ENCODE results near the gene CEP131. TPM values are rescaled to one million over a fixed set of nuclear protein-coding genes. Genes with fewer than 3 reads are reported as not detected.

CEP131 gene
- total and polyA plus RNA-seq, 2 of the 4 experiments (the other 2 are of a cell fraction): 4.8 to 9.6 TPM

DNA sequence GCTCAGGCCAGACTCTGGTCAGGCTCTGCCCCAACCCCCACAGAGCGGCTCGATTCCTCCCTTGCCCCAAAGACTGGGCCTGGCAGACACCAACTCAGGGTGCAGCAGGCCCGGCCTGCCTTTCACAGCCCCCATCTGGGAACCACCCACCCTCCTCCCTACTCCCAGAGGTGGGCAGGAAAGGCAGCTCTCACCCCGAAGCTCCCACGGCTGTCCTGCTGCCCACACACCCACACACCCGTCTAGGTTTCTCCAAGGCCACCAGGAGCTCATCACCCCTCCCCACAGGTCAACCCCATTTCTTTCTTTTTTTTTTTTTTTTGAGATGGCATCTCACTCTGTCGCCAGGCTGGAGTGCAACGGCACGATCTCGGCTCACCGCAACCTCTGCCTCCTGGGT, 3.8 kb downstream of the CEP131 start:
- H3K79me1 ChIP-seq (ENCODE audit: low read depth in 1 of 2, low read length in 2 of 2): peaks cover 11 to 23% of the 10 kb centered on the region in 2 experiments; a peak in 3 of 4 replicates
- H3K9me1 ChIP-seq (ENCODE audit: insufficient read depth, low read length): no peaks in the 10 kb centered on the region; the same call in none of the 2 replicates
- no peak overlapping the region for H3K27ac ChIP-seq (ENCODE audit: insufficient read depth, low read length)
- H2BK15ac ChIP-seq (ENCODE audit: low read depth, low read length): no peak overlapping the region
- no peak for DNase-seq
- intact Hi-C loops (cut with micrococcal nuclease) (no loop called here), dilution Hi-C loops (cut with HindIII; ENCODE audit: low sequenced_read_pairs, unreplicated experiment) (no loop called here), in situ Hi-C loops (cut with MboI; ENCODE audit: low sequenced_read_pairs) (no loop called here)
- TF ChIP-seq POLR2A (IDR thresholded peaks at IDR 0.05; ENCODE audit: low read depth, low read length) (no peak), BHLHE40 (IDR thresholded peaks at IDR 0.05; ENCODE audit: low read depth, low read length) (no peak), NFE2L2 (IDR thresholded peaks at IDR 0.05; ENCODE audit: low read depth, low read length) (no peak), MXI1 (IDR thresholded peaks at IDR 0.05; ENCODE audit: borderline replicate concordance, low read depth, low read length) (no peak), FOS (IDR thresholded peaks at IDR 0.05; ENCODE audit: low read depth, low read length) (no peak)
- TF ChIP-seq, protein P1, sequence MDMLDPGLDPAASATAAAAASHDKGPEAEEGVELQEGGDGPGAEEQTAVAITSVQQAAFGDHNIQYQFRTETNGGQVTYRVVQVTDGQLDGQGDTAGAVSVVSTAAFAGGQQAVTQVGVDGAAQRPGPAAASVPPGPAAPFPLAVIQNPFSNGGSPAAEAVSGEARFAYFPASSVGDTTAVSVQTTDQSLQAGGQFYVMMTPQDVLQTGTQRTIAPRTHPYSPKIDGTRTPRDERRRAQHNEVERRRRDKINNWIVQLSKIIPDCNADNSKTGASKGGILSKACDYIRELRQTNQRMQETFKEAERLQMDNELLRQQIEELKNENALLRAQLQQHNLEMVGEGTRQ (IDR thresholded peaks at IDR 0.05; ENCODE audit: low read depth, low read length): no peak
- TF ChIP-seq, protein P2, sequence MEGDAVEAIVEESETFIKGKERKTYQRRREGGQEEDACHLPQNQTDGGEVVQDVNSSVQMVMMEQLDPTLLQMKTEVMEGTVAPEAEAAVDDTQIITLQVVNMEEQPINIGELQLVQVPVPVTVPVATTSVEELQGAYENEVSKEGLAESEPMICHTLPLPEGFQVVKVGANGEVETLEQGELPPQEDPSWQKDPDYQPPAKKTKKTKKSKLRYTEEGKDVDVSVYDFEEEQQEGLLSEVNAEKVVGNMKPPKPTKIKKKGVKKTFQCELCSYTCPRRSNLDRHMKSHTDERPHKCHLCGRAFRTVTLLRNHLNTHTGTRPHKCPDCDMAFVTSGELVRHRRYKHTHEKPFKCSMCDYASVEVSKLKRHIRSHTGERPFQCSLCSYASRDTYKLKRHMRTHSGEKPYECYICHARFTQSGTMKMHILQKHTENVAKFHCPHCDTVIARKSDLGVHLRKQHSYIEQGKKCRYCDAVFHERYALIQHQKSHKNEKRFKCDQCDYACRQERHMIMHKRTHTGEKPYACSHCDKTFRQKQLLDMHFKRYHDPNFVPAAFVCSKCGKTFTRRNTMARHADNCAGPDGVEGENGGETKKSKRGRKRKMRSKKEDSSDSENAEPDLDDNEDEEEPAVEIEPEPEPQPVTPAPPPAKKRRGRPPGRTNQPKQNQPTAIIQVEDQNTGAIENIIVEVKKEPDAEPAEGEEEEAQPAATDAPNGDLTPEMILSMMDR (conservative IDR thresholded peaks at IDR 0.05; ENCODE audit: low read depth, low read length): no peak
- TF ChIP-seq, protein P3, sequence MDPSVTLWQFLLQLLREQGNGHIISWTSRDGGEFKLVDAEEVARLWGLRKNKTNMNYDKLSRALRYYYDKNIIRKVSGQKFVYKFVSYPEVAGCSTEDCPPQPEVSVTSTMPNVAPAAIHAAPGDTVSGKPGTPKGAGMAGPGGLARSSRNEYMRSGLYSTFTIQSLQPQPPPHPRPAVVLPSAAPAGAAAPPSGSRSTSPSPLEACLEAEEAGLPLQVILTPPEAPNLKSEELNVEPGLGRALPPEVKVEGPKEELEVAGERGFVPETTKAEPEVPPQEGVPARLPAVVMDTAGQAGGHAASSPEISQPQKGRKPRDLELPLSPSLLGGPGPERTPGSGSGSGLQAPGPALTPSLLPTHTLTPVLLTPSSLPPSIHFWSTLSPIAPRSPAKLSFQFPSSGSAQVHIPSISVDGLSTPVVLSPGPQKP (IDR thresholded peaks at IDR 0.05; ENCODE audit: borderline replicate concordance, low read depth, low read length): no peak
- POLR2A ChIA-PET (ENCODE audit: unreplicated experiment): no interaction called here
- H2AK5ac ChIP-seq (ENCODE audit: low read depth, low read length): no peak overlapping the region
- peaks cover 5% of the 10 kb centered on the region; the same call in 1 of the 2 replicates for H3K36me3 ChIP-seq (ENCODE audit: control insufficient read depth, insufficient read depth, low read length)
- no peak for ATAC-seq (ENCODE audit: low read depth)
- no peaks in the 10 kb centered on the region for H4K20me1 ChIP-seq (ENCODE audit: insufficient read depth, low read length)
- no peak overlapping the region for H4K8ac ChIP-seq (ENCODE audit: low read depth in 2 of 2, low read length in 2 of 2)
- H3K18ac ChIP-seq (ENCODE audit: low read depth, low read length): no peak overlapping the region
- H3K23ac ChIP-seq (ENCODE audit: low read depth, low read length): no peak overlapping the region
- no peak overlapping the region for H2BK5ac ChIP-seq (ENCODE audit: low read depth, low read length, poor library complexity, severe bottlenecking)
- H3K9ac ChIP-seq (ENCODE audit: low read depth, low read length): no peak overlapping the region
- BruUV-seq (replicated peaks): no TSS peak
- CTCF ChIA-PET: no interaction called here
- no CpG with 5 or more reads among the region's 11 CpGs for WGBS, 2 experiments (ENCODE audit: extremely low coverage in 2 of 2, insufficient read length in 1 of 2)
- H4K91ac ChIP-seq (ENCODE audit: insufficient read depth, low read depth, low read length): no peak overlapping the region
- no peak overlapping the region for H3K4me2 ChIP-seq (ENCODE audit: low read depth, low read length)
- no peak overlapping the region for H2AFZ ChIP-seq (replicated peaks; ENCODE audit: low read length, poor library complexity)
- no peak overlapping the region for H3K4ac ChIP-seq (ENCODE audit: low read depth, low read length)
- peaks cover 8% of the 10 kb centered on the region; the same call in 1 of the 2 replicates for H3K4me1 ChIP-seq (ENCODE audit: control insufficient read depth, insufficient read depth, low read length)
- no peak overlapping the region for H2BK20ac ChIP-seq (ENCODE audit: low read depth, low read length)
- H3K56ac ChIP-seq (ENCODE audit: extremely low read depth, insufficient read depth, low read length): no peak overlapping the region
- H4K5ac ChIP-seq (ENCODE audit: low read depth, low read length): no peak overlapping the region
- H2BK120ac ChIP-seq (ENCODE audit: low read depth, low read length): no peak overlapping the region
- H3K27me3 ChIP-seq (ENCODE audit: control insufficient read depth, insufficient read depth, low read length): no peaks in the 10 kb centered on the region
- no peak overlapping the region for H3K4me3 ChIP-seq (ENCODE audit: insufficient read depth, low read depth, low read length)
- H2AK9ac ChIP-seq (replicated peaks; ENCODE audit: low read depth, low read length, poor library complexity): no peak overlapping the region
- no peaks in the 10 kb centered on the region for H3K9me3 ChIP-seq (ENCODE audit: control insufficient read depth, insufficient read depth, low read length)
- no peak overlapping the region for H3K14ac ChIP-seq (replicated peaks; ENCODE audit: low read depth, low read length)

Measured in IMR-90 (cell line).